Naive B cell (primary cell): ENCODE measurements around the gene SERHL2. TPM values are rescaled to one million over a fixed set of nuclear protein-coding genes. Genes with fewer than 3 reads are reported as not detected.
A peak's percentile ranks its signal among the peaks of the same experiment; 100 is the strongest.
"Not testable (repeated sequence)": the region's sequence is repeated elsewhere in the genome, so short reads cannot be mapped to it uniquely, and the experiment has no call there.

Experiments
- ATAC-seq, 2 donors: fragments of 150-1000 bp; cut with Tn5 transposase; 2 replicates each; pipeline ENCODE4 v1.10.0; 2021; ENCODE audit warnings: low read depth in 2 of 2, mild to moderate bottlenecking in 2 of 2, moderate library complexity in 2 of 2
- DNase-seq: peaks from one replicate; pipeline ENCODE4 v3.0.0; 2022
- H3K27ac Mint-ChIP-seq, 6 donors: one replicate each; pipeline ENCODE4 v1.8.0; 2020 to 2022; ENCODE audit warnings: mild to moderate bottlenecking in 6 of 6, mixed read lengths in 6 of 6, moderate library complexity in 5 of 6, inconsistent platforms in 2 of 6
- H3K27me3 Mint-ChIP-seq, 3 donors: one replicate each; pipeline ENCODE4 v1.8.0; 2021 to 2022; ENCODE audit warnings: mixed read lengths in 3 of 3, mild to moderate bottlenecking in 1 of 3
- H3K36me3 Mint-ChIP-seq, 2 donors: one replicate each; pipeline ENCODE4 v1.8.0; 2020 to 2022; ENCODE audit warnings: mixed read lengths in 2 of 2, inconsistent platforms in 1 of 2, mild to moderate bottlenecking in 1 of 2
- H3K4me1 Mint-ChIP-seq, 3 donors: one replicate each; pipeline ENCODE4 v1.8.0; 2020 to 2022; ENCODE audit warnings: mixed read lengths in 3 of 3, inconsistent platforms in 1 of 3, mild to moderate bottlenecking in 1 of 3, moderate library complexity in 1 of 3
- H3K4me3 Mint-ChIP-seq, 8 donors: one replicate each; pipeline ENCODE4 v1.8.0; 2020 to 2022; ENCODE audit warnings: mild to moderate bottlenecking in 8 of 8, mixed read lengths in 8 of 8, moderate library complexity in 8 of 8, inconsistent platforms in 2 of 8
- H3K9me3 Mint-ChIP-seq, 7 donors: one replicate each; pipeline ENCODE4 v1.8.0; 2020 to 2022; ENCODE audit warnings: mixed read lengths in 7 of 7, mild to moderate bottlenecking in 5 of 7, inconsistent platforms in 2 of 7, moderate library complexity in 1 of 7
- polyA plus RNA-seq, 6 donors: library from polyadenylated mRNA; unstranded; fragments of 300-500 nt; fragmentation: Illumina TruSeq; gene quantifications; one replicate each; pipeline ENCODE4 v1.2.3, GENCODE V29; 2021; ENCODE audit warnings: low read depth in 6 of 6

SERHL2 gene
- polyA plus RNA-seq, 6 donors from 2014 or later = 4.8 to 8.4 (median 5.6) TPM; not detected in 1

DNA sequence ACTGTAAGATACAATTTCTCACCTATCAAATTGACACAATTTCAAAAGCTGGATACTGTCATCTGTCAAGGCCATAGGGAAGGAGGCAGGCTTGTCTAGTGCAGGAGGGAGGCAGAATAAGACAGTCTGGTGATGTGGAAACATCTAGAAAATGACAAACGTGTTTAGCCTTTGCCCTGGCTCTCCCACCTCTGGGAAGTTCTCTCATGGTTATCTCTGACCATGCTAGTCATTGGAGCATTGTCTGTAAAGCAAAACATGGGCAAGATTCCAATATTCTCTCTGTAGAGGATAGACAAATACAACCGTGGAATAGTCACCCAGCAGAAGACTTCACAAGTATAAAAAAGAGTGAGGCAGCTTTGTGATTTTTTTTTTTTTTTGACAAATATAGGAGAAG, 9.1 kb upstream of the SERHL2 start:
- DNase-seq = no peak
- H3K4me3 Mint-ChIP-seq = no peak overlapping the region
- no peak for ATAC-seq
- H3K27ac Mint-ChIP-seq = peak overlapping the region in 2 of 6 donors; percentile 34 to 48
- peaks cover 8 to 23% (median 15%) of the 10 kb centered on the region in 3 donors for H3K4me1 Mint-ChIP-seq
- H3K9me3 Mint-ChIP-seq = no peaks in the 10 kb centered on the region
- no peaks in the 10 kb centered on the region for H3K27me3 Mint-ChIP-seq
- no peaks in the 10 kb centered on the region for H3K36me3 Mint-ChIP-seq

DNA sequence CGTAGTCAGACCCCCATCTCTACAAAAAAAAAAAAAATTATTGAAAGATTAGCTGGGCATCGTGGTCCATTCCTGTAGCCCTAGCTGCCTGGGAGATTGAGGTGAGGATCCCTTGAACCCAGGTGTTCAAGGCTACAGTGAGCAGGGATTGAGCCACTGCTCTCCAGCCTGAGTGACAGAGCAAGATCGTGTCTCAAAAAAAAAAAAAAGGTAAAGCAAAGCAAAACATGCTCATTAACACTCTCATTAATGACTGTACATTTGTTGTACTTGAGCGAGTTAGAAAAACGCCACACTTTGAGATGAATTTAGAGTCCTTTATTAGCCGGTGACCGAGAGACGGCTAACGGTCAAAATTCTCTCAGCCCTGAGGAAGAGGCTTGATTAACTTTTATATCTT, 6.2 kb upstream of the SERHL2 start:
- no peak overlapping the region for H3K4me3 Mint-ChIP-seq
- no peak for ATAC-seq
- H3K27ac Mint-ChIP-seq = peak overlapping the region in 3 of 6 donors; percentile 18 to 80 (median 62)
- no peaks in the 10 kb centered on the region for H3K27me3 Mint-ChIP-seq
- no peaks in the 10 kb centered on the region for H3K9me3 Mint-ChIP-seq
- H3K4me1 Mint-ChIP-seq = peaks cover 23 to 46% (median 31%) of the 10 kb centered on the region in 3 donors
- no peaks in the 10 kb centered on the region for H3K36me3 Mint-ChIP-seq
- DNase-seq = no peak

DNA sequence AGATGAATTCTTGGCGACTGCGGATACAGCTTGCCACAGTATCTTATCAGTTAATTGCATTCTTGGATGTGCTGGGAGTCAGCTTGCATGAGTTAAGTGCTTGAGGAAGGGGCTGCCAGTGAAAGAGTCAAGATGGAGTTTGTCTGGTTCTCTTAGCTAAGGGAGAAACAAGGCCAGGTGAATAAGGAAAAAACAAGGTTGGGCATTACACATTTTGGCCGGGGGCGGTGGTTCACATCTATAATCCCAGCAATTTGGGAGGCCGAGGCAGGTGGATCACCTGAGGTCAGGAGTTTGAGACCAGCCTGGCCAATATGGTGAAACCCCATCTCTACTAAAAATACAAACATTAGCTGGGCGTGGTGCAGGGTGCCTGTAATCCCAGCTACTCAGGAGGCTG, 5.6 kb upstream of the SERHL2 start:
- H3K4me3 Mint-ChIP-seq, H3K36me3 Mint-ChIP-seq, ATAC-seq, H3K27me3 Mint-ChIP-seq, DNase-seq, H3K9me3 Mint-ChIP-seq: not testable (repeated sequence)
- H3K27ac Mint-ChIP-seq = peak overlapping the region in 1 of 6 donors; percentile 37
- H3K4me1 Mint-ChIP-seq = peaks cover 19 to 49% (median 37%) of the 10 kb centered on the region in 3 donors

DNA sequence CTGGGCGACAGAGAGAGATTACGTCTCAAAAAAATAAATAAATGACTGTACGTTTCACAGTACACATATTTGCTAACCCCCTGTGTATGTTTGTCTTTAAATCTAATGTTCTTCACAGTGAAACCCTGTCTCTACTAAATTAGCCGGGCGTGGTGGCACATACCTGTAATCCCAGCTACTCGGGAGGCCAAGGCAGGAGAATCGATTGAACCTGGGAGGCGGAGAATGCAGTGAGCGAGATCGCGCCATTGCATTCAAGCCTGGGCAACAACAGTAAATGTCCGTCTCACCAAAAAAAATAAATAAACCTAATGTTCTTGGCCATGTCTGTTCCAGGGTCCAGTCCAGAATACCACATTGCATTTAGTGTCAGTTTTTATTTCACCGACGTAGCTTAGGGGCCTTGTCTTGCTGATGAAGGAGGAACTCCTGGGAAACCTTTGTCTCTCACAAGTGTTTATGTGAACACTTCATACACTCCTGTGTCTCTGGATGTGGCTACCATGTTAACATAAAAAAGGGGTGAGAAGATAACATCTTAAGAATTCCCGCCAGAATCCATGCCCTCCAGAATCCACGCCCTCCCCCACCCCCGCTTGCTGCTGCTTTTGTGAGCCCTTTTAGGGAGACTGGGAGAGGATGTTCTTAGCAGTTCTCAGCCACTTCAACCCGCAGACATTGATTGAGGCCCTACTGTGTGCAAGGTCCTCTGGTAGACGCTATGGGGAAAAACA, 5.0 kb upstream of the SERHL2 start:
- Mint-ChIP-seq H3K9me3 (no peaks in the 10 kb centered on the region), H3K27ac (peak overlapping the region in 3 of 6 donors; percentile 34 to 90 (median 50)), H3K27me3 (no peaks in the 10 kb centered on the region), H3K4me1 (peaks cover 20 to 52% (median 42%) of the 10 kb centered on the region in 3 donors), H3K4me3 (peak overlapping the region in 2 of 8 donors; percentile 52 to 72), H3K36me3 (no peaks in the 10 kb centered on the region)
- DNase-seq = no peak
- no peak for ATAC-seq

DNA sequence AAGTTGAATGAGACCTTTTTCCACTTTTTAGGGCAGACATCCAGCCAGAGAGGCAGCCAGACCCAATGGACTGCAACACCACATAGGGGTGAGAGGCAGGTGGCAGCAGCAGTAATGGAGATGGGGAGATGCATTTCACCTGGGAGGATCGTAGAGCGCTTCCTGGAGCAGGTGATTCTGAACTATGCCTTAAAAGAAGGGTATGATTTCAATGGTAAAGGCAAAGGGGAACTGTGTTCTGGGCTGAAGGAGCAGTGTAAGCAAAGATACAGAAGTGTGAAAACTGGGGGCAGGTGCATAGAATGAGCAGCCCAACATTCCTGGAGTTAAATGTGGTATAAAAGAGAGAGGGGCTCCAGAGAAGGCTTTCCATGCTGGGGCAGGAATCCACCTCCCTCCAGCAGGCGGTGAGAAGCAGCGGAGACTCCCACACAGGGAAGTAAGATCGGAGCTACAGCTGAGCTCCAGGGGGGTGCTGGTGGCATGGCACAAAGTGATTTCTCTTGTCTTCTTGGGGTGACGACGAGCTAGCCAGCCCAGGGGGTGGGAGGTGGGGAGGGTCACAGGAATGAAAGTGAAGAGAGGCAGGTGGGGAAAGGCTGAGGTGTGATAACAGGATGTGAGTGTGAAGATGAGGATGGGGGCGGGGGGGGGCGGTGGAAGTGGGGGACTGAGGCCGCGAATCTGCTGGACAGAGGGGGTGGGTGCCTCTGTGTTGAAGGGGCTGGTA, 4.3 kb upstream of the SERHL2 start:
- Mint-ChIP-seq H3K4me1 (peaks cover 23 to 52% (median 48%) of the 10 kb centered on the region in 3 donors), H3K4me3 (peak overlapping the region in 6 of 8 donors; percentile 3 to 72 (median 48)), H3K27ac (peak overlapping the region; percentile 34 to 96 (median 74)), H3K27me3 (no peaks in the 10 kb centered on the region), H3K36me3 (no peaks in the 10 kb centered on the region), H3K9me3 (no peaks in the 10 kb centered on the region)
- DNase-seq = peak; percentile 23
- ATAC-seq = peak; percentile 6 to 14

DNA sequence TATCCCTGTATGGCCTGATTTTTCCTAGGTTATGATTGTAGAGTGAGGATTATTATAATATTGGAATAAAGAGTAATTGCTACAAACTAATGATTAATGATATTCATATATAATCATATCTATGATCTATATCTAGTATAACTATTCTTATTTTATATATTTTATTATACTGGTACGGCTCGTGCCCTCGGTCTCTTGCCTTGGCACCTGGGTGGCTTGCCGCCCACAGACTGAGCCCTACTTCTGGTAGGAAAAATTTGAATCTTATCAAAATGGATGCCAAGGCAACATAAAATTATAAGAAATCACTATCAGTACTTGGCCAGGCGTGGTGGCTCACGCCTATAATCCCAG, 1.5 kb upstream of the SERHL2 start:
- not testable (repeated sequence) for H3K36me3 Mint-ChIP-seq, DNase-seq, H3K9me3 Mint-ChIP-seq, ATAC-seq, H3K27me3 Mint-ChIP-seq
- H3K27ac Mint-ChIP-seq = peak overlapping the region; percentile 92 to 98 (median 96)
- peaks cover 23 to 52% (median 48%) of the 10 kb centered on the region in 3 donors for H3K4me1 Mint-ChIP-seq
- H3K4me3 Mint-ChIP-seq = peak overlapping the region; percentile 83 to 93 (median 90)

DNA sequence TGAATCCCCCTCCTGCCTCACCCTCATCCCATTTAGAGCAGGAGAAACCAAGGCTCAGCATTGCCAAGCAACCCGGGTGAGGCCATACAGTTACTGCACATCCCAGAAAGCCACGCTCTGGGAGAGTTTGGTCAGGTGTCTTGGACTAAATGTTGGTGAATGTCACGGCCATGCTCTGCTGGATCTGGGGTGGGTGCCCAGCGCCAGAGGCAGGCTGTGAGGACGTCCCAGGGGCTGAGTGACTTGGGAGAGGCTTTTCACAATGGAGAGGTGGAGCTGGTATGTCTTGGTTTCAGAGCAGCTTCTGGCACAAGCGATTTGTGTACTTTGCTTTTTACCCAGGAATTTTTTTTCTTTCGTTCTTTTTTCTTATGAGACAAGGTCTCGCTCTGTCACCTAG, 6.6 kb downstream of the SERHL2 start:
- Mint-ChIP-seq H3K4me1 (peaks cover 16 to 26% (median 21%) of the 10 kb centered on the region in 3 donors), H3K4me3 (no peak overlapping the region), H3K9me3 (no peaks in the 10 kb centered on the region), H3K36me3 (no peaks in the 10 kb centered on the region), H3K27ac (peak overlapping the region in 2 of 6 donors; percentile 39 to 51), H3K27me3 (no peaks in the 10 kb centered on the region)
- ATAC-seq = no peak
- no peak for DNase-seq

DNA sequence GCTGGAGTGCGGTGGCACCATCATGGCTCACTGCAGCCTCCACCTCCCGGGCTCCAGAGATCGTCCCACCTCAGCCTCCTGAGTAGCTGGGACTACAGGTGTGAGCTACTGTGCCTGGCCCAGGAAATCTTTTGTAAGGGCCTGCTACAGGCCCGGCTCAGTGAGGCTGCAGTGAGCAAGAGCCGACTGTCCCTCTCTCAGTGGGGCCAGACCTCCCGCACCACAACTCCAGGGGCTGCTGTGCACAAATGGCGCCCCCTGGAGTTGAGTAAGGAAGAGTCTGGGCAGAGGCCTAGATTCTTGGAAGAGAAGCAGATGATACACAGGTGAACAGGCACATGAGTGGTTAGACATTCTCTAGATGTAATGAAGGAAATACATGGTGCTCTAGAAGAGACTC, 7.0 kb downstream of the SERHL2 start:
- no peak for DNase-seq
- Mint-ChIP-seq H3K9me3 (no peaks in the 10 kb centered on the region), H3K36me3 (no peaks in the 10 kb centered on the region), H3K27ac (peak overlapping the region in 3 of 6 donors; percentile 51 to 92 (median 89)), H3K4me3 (peak overlapping the region in 4 of 8 donors; percentile 21 to 78 (median 54)), H3K4me1 (peaks cover 16 to 26% (median 21%) of the 10 kb centered on the region in 3 donors), H3K27me3 (no peaks in the 10 kb centered on the region)
- ATAC-seq = peak; percentile 51 to 55

DNA sequence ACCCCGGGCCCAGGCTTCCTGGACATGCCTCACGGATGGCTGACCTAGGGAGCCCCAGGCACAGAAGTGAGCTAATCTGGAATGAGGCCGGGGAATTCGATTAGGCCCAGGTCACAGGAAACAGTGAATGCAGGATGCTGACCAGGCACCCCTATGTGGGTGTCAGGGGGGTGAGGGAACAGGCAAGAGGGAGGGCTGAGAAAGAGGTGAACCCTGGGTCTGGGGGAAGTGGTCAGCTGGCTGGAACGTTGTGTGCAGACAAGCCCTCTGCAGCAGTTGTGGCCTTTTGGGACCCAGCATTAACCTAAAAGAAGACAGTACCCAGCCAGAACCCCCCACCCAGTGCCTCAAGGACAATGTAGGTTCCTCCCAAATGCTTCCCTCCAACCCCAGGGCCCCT, 8.1 kb downstream of the SERHL2 start:
- Mint-ChIP-seq H3K4me1 (peaks cover 16 to 26% (median 21%) of the 10 kb centered on the region in 3 donors), H3K9me3 (no peaks in the 10 kb centered on the region), H3K36me3 (no peaks in the 10 kb centered on the region), H3K27ac (peak overlapping the region in 4 of 6 donors; percentile 65 to 87 (median 80)), H3K4me3 (peak overlapping the region in 3 of 8 donors; percentile 63 to 89 (median 81)), H3K27me3 (no peaks in the 10 kb centered on the region)
- ATAC-seq (no peak), DNase-seq (no peak)

DNA sequence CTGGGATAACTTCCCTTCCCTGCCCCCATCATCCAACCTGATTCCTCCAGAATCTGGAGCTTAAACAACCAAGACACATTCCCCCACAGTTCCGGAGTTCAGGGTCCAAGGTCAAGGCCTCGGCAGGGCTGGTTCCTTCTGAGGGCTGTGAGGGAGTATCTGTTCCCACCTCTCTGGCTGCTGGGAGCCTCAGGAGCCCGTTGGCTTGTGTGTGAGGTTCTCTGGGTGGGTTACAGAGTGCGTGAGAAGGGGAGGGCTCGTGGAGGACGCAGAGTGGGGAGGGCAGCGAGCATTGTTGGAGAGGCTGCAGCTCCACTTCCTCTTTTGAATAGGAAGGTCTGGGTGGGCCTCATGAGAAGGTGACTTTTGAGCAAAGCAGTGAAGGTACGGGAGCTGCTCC, 8.5 kb downstream of the SERHL2 start:
- Mint-ChIP-seq H3K4me3 (peak overlapping the region in 7 of 8 donors; percentile 15 to 89 (median 72)), H3K9me3 (no peaks in the 10 kb centered on the region), H3K27me3 (no peaks in the 10 kb centered on the region), H3K27ac (peak overlapping the region; percentile 33 to 87 (median 80)), H3K36me3 (no peaks in the 10 kb centered on the region), H3K4me1 (peaks cover 16 to 26% (median 21%) of the 10 kb centered on the region in 3 donors)
- peak; percentile 37 for DNase-seq
- ATAC-seq = peak; percentile 94 to 95

DNA sequence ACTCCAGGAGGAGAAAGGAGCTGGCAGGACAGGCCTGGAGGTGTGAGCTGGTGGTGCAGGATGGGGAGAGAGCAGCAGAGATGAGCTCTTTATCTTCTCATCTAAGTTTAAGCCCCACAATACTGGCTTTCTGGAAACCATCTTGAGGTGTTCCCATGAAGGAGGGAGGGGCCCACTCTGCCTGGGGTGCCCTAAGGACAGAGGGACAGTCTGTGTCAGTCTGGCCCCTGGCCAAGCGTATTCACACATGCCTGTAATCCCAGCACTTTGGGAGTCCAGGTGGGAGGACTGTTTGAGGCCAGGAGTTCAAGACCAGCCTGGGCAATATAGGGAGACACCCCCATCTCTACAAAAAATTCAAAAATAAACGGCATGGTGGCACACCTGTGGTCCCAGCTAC, 8.9 kb downstream of the SERHL2 start:
- Mint-ChIP-seq H3K4me3 (peak overlapping the region in 7 of 8 donors; percentile 15 to 89 (median 72)), H3K27ac (peak overlapping the region; percentile 33 to 87 (median 80)), H3K4me1 (peaks cover 16 to 26% (median 21%) of the 10 kb centered on the region in 3 donors), H3K9me3 (no peaks in the 10 kb centered on the region), H3K27me3 (no peaks in the 10 kb centered on the region), H3K36me3 (no peaks in the 10 kb centered on the region)
- ATAC-seq = peak in 1 of 2 donors; percentile 5
- DNase-seq = no peak

DNA sequence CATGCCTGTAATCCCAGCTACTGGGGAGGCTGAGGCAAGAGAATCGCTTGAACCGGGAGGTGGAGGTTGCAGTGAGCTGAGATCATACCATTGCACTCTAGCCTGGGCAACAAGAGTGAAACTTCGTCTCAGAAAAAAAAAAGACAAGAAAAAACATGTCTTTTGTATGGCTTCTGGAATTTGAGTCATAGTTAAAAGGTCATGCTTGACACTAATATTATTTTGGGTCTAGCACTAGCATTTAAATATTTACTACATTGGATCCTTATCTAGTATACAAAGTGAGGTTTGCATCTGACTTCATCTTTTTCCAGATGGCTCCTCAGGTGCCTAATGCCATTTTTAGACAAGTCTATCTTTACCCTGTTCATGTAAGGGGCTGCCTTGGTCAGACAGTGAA, 10.2 kb downstream of the SERHL2 start:
- H3K4me3 Mint-ChIP-seq, H3K36me3 Mint-ChIP-seq, H3K27ac Mint-ChIP-seq, H3K27me3 Mint-ChIP-seq, ATAC-seq, DNase-seq, H3K9me3 Mint-ChIP-seq: not testable (repeated sequence)
- peaks cover 16 to 26% (median 21%) of the 10 kb centered on the region in 3 donors for H3K4me1 Mint-ChIP-seq

DNA sequence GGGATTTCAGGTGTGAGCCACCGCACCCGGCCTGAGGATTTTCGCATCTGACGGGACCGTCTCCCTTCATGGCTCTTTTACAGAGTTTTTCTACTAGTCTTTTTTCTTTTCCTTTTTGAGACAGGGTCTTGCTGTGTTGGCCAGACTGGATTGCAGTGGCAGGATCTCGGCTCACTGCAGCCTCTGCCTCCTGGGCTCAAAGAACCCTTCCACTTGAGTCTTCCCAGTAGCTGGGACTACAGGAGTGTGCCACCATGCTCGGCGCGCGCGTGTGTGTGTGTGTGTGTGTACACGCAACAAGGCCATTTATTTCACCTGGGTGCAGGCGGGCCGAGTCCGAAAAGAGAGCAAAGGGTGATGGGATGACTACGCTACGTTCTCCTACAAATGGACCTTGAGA, 10.9 kb downstream of the SERHL2 start:
- peaks cover 16 to 26% (median 21%) of the 10 kb centered on the region in 3 donors for H3K4me1 Mint-ChIP-seq
- H3K27ac Mint-ChIP-seq = peak overlapping the region in 1 of 6 donors; percentile 19
- no peaks in the 10 kb centered on the region for H3K36me3 Mint-ChIP-seq
- H3K4me3 Mint-ChIP-seq = no peak overlapping the region
- no peak for DNase-seq
- no peaks in the 10 kb centered on the region for H3K27me3 Mint-ChIP-seq
- H3K9me3 Mint-ChIP-seq = no peaks in the 10 kb centered on the region
- ATAC-seq = no peak
